Measurements from ENCODE around the gene SDK1.

DNA sequence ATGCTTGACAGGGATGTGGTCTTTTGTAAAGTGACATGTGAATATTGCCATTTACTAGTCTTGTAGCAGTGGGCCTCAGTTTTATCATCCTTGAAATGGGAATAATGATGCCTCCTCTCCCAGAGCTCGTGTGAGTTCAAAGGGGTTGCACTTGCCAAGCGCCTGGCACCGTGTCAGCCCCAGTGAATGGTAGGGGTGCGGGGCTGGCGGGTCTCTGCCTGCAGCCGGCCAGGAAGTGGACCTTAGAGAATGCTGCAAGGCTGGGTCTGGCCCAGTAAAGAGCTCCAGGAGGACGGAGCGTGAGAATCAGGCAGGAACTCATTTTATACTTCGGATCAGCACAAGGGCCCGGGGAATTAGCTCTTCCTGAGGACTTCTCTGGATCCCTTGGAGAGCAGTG lies 856.6 kb downstream of the SDK1 start:
- TF ChIP-seq, protein P1, sequence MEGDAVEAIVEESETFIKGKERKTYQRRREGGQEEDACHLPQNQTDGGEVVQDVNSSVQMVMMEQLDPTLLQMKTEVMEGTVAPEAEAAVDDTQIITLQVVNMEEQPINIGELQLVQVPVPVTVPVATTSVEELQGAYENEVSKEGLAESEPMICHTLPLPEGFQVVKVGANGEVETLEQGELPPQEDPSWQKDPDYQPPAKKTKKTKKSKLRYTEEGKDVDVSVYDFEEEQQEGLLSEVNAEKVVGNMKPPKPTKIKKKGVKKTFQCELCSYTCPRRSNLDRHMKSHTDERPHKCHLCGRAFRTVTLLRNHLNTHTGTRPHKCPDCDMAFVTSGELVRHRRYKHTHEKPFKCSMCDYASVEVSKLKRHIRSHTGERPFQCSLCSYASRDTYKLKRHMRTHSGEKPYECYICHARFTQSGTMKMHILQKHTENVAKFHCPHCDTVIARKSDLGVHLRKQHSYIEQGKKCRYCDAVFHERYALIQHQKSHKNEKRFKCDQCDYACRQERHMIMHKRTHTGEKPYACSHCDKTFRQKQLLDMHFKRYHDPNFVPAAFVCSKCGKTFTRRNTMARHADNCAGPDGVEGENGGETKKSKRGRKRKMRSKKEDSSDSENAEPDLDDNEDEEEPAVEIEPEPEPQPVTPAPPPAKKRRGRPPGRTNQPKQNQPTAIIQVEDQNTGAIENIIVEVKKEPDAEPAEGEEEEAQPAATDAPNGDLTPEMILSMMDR (IDR thresholded peaks at IDR 0.05): no peak
- TF ChIP-seq POLR2A (IDR thresholded peaks at IDR 0.05): no peak

Data from uterus (tissue), 2 donors.